HG02759 (cell line): ENCODE data around the gene KDELR1.

Source experiments
- ATAC-seq: cut with Tn5 transposase; IDR thresholded peaks from one replicate; pipeline ENCODE4 v1.9.1; 2021; ENCODE audit warnings: mild to moderate bottlenecking, moderate library complexity; ENCODE audit not compliant: unreplicated experiment

KDELR1 gene

DNA sequence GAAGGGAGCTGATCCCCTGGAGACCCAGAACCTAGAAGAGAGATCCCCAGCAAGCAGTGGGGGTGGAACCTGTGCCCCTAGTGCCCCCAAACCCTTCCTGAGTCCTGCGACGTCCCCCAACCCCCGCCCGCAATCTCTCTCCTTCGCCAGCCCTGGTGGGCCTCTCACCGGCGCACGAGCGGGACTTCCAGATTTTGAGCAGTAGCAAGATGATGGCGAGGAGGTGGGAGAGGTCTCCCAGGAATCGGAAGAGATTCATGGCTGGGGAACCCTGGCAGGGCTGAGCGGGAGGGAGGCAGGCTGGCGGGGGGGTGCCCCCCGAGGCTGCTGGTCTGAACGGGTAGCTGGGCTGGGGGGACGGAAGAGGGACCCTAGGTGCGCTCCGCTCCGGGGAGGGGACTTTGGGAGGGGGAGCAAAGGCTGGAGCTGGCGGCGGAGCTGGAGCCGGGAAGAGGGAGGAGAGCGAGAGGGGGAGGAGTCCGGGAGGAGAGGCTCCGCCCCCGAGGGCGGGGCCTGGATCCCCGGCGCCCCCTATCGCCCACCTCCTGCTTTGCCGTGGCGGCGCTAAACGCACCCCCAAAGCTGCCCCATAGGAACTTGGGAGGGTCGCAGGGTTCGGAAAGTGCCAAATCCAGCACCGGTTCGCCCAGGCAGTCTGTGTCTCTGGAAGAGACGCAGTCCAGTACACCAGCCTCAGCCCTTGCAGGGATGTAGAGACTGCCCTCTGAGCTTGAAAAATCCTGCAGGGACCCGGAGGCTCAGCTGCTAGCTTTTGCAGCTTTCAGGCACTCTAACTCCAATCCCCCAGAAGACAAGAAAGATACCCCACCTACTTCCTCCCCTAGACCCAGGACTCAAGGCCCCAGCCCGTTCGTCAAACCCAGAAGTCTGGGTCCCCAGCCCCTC is at the start of gene KDELR1:
Gene KDELR1 (minus strand): TSS at position 452 of the 906 bp plus-strand sequence. CDS start 193 bp downstream, at position 259.
- peak; percentile 73 for ATAC-seq

DNA sequence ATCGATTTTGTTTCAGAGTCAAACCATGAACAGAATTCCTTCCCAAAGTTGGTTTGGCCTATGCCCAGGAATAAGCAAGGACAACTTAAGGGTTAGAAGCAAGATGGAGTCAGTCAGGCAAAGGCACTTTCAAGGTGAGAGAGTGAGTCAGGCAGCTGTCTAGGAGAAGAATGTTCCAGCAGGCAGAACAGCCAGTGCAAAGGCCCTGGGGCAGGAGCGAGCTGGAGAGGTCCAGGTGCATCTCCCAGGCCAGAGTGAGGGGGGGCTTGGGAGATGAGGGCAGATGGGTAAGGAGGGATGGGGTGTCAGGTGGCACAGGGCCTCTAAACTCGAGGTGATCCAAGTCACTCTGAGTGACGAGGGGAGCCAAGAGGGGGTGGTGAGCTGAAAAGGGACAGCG is 45.2 kb upstream of the KDELR1 start:
- no peak for ATAC-seq

DNA sequence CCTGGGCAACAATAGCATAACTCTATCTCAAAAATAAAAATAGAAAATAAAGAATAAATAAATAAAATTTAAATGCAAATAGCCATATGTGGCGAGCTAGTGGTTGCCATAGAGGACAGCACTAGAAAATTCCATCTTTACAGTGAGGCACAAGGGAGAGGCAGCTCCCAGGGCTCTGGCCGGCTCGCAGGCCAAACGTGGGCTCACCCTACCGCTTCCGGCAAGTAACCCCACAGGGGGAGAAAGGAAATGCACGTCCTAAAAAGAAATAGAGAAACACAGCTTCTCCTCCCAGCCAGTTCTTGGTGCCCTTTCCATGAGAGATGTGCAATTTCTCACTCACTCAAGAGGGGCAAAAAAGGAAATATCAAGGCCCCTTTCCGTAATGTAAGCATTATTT is 42.0 kb upstream of the KDELR1 start:
- no peak for ATAC-seq

DNA sequence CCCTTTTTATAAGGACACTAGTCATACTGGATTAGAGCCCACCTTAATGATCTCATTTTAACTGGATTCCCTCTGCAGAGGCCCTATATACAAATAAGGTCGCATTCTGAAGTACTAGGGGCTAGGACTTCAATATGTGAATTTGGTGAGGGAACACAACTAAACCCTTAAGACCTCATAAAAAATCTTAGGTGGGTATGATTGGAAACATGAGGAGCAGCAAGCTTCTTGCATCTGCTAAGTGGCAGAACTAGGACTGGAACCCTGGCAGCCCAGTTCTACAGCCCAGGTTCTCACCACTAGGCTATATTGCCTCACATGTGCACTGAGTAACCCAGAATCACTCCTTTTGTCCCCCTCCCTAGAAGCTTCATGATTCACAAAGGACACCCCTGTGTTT is 37.3 kb upstream of the KDELR1 start:
- no peak for ATAC-seq

DNA sequence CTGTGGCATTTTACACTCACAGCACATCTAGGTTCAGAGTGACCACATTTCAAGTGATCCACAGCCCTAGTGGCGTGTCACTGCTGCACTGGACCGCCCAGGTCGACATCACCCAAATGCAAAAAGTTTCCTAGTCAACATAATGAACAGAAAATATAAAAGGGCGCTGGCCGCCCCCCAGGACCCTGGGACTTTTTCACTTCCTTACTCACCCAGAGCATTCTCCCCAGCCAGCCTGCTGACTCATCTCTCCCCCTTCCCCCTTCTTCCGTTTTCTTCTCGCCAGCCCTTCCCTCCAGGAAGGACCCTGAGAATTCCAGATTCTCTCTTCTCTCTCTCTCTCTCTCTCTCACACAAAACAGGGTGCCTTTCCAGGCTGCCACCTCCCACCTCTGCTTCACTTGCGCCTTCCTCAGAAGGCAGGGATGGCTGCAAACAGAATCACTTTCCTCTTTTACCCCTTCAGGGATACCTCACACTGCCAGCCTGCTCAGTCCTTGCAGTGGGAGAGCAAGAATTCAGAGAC is 33.4 kb upstream of the KDELR1 start:
- no peak for ATAC-seq

DNA sequence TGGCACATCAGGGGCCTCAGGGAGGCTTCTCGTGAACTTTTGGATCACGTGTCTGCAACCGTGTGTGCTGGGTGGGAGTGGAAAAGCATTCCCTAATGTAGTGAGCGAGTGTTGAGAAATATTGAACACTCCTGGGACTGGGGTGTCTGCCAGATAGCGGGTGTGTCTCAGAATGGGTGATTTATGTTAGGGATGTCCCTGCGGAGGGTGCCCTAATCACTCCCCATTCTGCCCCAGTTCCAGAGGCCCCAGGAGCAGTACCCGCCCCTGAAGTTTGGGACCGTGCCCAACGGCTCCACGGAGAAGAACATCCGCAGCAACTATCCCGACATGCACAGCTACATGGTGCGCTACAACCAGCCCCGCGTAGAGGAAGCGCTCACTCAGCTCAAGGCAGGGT is 30.2 kb upstream of the KDELR1 start:
- ATAC-seq = no peak

DNA sequence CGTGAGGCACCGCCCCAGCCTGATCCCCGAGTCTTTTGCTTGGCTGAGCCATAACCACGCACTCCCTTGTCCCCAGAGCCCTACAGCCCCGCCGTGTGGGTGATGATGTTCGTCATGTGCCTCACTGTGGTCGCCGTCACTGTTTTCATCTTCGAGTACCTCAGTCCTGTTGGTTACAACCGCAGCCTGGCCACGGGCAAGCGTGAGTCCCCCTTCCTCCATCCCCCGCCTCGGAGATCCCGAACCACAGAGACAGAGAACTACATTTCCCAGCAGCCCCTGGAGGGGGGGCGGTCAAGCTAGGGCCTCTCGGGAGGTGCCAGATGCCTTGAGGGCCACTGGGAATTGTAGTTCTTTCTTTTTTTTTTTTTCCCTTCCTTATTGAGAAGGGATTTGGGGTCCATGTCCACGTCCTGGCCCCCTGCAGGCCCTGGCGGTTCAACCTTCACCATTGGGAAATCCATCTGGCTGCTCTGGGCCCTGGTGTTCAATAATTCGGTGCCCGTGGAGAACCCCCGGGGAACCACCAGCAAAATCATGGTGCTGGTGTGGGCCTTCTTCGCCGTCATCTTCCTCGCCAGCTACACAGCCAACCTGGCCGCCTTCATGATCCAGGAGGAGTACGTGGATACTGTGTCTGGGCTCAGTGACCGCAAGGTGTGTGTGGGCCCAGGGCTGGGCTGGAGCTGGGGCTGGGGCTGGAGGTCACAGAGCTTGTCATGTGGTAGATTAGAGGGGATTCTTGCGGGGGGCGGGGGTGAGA is 28.0 kb upstream of the KDELR1 start:
- ATAC-seq = no peak

DNA sequence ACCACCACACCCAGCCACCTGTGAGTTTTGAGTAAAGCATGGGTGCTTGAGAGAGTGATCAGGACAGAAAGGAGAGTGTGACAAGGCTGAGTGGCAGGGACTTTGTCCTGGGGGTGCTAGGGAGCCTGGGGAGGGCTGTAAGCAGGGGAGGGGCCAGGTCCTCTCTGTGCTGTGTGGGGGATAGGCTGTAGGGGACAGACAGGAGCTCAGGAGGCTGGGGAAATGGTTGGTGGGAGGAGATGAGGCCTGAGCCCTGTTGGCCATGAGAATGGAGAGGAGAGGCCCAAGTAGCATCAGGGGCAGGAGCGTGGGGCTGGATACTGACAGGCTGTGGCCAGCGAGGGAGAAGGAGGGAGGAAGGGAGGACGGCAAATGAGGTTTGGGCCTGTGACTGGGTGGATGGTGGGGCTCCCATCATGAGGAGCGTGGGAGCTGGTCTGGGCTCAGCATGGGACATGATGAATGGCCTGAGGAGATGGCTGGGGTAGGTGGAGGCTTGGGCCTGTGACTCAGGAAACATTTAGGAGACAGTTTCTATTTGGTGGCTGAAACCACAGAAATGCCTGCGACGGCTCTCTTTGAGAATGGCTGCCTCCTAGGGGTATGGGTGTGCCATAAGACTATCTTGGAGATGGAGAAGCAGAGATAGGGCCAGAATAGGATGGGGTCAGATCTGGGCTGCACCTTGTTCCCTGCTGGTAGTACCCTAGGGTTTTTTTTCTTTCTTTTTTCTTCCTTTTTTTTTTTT is 27.1 kb upstream of the KDELR1 start:
- no peak for ATAC-seq

DNA sequence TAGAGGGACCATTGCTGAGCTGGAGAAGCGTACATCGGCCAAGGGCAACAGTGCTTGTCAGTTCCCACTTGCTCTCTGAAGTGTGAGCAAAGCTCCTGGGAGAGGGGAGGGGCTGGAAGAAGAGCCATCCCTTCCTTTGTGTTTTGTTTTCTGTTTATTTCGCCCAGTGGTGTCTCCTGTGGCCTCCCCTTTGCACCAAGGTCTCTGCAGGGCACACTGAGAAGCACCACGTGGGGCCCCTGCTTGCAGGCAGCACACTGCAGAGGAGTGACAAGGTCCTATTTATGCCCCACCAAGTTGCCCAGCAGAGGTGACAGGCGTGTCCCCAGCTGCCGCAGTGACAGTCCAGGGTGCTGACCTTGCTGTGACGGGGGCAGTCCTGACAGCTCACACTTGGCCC is 26.1 kb upstream of the KDELR1 start:
- no peak for ATAC-seq

DNA sequence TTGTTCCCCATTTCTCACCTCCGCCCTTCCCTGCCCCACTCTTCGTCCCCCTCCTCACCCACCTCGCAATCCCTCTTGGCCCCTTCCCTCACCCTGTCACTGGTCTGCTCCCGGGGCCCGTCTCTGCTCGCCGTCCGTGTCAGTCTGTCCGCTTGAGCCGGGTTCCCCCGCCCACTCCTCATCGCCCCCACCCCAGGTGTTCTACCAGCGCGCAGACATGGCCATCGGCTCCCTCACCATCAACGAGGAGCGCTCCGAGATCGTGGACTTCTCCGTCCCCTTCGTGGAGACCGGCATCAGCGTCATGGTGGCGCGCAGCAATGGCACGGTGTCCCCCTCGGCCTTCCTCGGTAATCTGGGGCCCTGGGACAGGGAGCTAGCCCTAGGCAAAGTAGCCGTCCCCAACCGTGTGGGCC is 24.5 kb upstream of the KDELR1 start:
- ATAC-seq = no peak

DNA sequence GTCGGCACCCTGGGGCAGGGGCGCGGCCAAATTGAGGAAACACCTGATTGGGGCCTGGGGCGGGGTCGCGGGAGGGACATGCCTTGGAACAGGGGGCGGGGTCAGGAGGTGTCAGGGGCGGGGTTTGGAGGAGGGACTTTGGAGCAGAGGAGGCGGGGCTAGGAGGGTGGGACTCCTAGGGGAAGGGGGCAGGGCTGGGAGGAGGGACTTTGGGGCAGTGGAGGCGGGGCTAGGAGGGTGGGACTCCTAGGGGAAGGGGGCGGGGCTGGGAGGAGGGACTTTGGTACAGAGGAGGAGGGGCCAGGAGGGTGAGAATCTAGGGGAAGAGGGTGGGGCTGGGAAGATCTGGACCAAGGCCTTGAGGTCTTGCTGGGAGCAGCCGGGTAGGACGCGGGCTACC is 24.0 kb upstream of the KDELR1 start:
- ATAC-seq = no peak

DNA sequence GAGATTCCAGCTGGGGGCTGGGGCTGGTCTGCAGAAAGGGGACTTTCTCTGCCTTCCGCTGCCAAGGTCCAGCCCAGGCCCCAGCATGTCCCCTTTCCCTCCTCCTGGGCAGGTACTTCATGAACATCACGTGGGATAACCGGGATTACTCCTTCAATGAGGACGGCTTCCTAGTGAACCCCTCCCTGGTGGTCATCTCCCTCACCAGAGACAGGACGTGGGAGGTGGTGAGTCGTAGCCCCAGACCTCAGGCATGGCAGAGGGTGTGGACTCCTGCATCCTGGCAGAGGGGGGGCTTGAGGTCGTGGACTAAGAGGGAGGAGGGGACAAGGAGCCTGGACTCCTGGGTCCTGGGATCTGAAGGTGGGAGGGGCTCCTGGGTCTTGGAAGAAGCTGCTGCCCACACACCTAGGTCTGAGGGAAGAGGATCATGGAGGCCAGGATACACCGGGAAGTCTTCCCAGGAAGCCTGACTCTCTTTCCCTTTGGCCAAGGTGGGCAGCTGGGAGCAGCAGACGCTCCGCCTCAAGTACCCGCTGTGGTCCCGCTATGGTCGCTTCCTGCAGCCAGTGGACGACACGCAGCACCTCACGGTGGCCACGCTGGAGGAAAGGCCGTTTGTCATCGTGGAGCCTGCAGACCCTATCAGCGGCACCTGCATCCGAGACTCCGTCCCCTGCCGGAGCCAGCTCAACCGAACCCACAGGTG is 22.7 kb upstream of the KDELR1 start:
- ATAC-seq = no peak

DNA sequence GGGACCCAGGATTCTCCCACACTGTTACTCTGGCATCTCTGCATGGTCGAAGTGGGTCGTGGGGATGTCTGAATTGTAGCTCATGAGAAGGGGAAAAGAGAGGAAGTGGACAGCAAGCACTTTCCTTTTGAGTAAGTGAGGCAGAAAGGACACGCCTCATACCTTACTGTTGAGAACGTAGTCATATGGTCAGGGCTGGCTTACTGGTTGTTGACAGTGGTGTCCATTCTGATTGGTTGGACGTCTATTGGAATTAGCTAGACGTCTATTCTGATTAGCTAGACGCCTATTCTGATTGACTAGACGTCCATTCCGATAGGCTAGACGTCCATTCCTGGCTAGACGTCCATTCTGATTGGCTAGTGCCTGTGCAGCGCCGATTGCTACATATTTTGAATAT is 14.5 kb upstream of the KDELR1 start:
- ATAC-seq = no peak

DNA sequence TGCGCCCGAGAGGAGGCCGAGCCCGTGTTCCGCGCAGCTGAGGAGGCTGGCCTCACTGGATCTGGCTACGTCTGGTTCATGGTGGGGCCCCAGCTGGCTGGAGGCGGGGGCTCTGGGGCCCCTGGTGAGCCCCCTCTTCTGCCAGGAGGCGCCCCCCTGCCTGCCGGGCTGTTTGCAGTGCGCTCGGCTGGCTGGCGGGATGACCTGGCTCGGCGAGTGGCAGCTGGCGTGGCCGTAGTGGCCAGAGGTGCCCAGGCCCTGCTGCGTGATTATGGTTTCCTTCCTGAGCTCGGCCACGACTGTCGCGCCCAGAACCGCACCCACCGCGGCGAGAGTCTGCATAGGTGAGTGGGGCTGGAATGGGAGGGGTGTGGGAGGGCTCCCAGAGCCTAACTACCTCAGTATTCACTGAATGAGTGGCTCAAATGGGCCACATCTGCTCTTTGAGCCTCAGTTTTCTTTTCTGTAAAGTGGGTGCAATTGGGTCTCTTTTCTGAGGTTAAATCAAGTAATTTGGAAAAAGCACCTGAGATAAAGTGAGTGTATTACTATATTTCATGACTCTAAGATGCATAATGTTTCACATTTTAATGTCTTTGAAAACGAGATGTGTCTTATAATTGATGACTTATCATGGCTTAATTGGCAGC is 13.8 kb upstream of the KDELR1 start:
- ATAC-seq = no peak

DNA sequence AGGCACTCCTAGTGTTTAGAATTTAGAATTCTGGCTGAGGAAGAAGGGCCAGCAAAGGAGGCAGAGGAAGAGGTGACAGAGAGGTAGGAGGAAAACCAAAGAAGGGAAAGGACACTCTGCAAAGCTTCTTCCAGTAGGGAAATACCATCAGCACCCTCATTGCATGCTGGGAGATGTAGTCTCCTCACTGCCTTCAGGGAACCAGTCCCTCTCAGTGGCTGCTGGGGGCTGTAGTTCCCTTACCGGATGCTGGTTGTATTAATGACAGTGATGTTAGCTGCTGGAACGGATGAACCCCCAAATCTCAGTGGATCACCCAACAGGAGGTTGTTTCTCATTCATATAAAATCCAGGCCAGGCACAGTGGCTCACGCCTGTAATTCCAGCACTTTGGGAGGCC is 12.3 kb upstream of the KDELR1 start:
- ATAC-seq = no peak

DNA sequence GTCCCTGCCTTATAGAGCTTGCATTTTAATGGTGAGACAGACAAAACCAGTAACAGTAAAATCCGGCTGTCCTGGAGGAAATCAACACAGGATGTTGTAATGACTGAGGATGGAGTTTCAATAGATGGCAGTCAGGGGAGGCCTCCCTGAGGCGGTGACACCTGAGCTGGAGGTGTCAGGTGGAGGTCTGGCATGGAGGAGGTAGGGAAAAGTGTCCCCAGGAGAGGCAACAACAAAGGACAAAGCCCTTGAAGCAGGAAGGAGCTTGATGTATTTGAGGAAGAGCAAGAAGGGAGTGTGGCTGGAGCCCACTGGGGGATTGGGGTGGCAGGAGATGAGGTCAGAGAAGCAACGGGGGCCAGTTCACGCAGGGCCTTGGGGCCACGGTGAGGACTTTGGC is 9.9 kb upstream of the KDELR1 start:
- no peak for ATAC-seq

DNA sequence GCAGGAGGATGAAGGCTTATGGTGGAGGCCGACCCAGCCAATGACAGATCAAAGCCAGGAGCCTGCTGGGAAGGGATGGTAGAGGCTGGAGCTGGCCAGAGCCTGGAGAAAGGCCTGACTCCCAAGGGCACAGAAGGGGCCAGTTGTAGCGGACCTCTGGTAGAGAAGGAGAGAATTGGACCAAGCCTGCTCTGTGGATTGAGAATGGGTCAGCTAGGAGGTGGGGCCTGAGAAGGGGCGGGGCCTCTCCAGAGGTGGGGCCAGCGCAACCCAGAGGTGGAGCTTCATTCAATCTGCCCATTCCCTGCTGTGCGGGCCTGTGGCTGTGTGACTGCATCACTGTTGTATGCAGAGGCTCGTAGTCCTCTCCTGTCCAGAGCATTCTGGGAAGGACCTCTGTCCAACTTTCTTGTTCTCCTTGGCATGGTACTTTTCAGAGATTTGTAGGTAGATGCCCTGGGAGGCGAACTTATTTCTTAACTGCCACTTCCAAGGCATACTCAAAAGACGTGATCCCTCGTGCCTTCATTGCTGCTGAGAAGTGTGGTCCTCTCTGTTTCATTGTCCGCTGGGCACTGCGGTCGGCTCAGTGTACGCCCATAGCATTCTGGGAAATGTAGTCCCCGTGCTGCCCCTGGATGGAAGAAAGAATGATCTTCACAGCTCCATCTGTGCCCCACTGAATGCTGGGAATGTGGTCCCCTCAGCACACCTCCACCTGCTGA is 8.8 kb upstream of the KDELR1 start:
- no peak for ATAC-seq

DNA sequence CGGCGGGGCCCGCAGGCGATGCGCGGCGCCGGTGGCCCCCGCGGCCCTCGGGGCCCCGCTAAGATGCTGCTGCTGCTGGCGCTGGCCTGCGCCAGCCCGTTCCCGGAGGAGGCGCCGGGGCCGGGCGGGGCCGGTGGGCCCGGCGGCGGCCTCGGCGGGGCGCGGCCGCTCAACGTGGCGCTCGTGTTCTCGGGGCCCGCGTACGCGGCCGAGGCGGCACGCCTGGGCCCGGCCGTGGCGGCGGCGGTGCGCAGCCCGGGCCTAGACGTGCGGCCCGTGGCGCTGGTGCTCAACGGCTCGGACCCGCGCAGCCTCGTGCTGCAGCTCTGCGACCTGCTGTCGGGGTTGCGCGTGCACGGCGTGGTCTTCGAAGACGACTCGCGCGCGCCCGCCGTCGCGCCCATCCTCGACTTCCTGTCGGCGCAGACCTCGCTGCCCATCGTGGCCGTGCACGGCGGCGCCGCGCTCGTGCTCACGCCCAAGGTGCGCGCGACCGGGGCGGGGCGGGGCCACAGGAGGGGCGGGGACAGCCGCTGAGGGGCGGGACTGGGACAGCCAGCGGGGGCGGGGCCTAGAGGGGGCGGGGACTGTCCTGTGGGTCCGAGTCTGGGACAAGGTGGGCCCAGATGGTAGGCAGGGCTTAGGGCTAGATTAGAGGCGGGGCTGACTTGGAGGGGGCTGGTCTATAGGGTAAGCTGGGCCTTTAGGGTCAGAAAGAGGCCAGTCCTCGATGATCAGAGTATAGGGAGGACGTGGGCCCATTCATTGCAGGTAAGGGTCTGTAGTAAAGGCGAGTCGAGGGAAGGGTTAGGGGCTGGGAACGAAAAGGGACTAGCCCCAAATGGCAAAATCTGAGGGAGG is 7.3 kb upstream of the KDELR1 start:
- ATAC-seq = peak; percentile 82

DNA sequence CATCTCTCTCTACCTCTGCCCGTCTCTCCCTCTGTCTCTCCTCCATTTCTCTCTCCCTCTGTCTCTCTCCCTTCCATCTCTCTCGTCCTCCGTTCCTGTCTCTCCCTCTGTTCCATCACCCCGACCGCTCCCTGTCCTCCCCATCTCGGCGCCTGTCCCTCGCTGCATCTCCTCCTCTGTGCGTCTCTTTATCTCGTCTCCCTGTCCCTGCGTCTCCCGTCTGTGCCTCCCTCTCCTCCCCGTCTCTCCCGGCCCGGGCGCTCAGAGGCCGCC is 6.7 kb upstream of the KDELR1 start:
- no peak for ATAC-seq
